GM12878 (cell line): ENCODE results near the gene KIAA0408. TPM values are rescaled to one million over a fixed set of nuclear protein-coding genes. Genes with fewer than 3 reads are reported as not detected.

Experiments used
- ATAC-seq: fragments of 200-7000 bp; cut with Tn5 transposase; 3 replicates; pipeline ENCODE4 v1.9.1; 2020; ENCODE audit warnings: mild to moderate bottlenecking, moderate library complexity
- BruUV-seq: library from RNA; stranded (reverse); fragments of 400-500 nt; replicated peaks from 2 replicates; lab custom pipeline; 2021; lab: Mats Ljungman, UMichigan
- CTCF ChIA-PET: fragments of 300-600 bp; sonication (Branson Sonifier 250); formaldehyde crosslinking; extraction: SDS; loops from one replicate; lab custom pipeline; 2021; ENCODE audit warnings: inconsistent platforms; lab: Yijun Ruan, JAX
- POLR2A ChIA-PET: fragments of 350-600 bp; formaldehyde crosslinking; extraction: SDS; loops from one replicate; lab custom pipeline; 2021; ENCODE audit warnings: inconsistent platforms; lab: Charles Lee
- RAD21 ChIA-PET: fragments of 300-600 bp; sonication (Branson Sonifier 250); formaldehyde crosslinking; loops from one replicate; lab custom pipeline; 2023; ENCODE audit warnings: antibody characterized with exemption; ENCODE audit not compliant: unreplicated experiment; lab: Charles Lee
- SMC1A ChIA-PET: fragments of 300-600 bp; sonication (Branson Sonifier 250); formaldehyde crosslinking; loops from one replicate; lab custom pipeline; 2023; ENCODE audit not compliant: unreplicated experiment, uncharacterized antibody; lab: Charles Lee
- DNase-seq: peaks from one replicate; pipeline ENCODE4 v3.0.0-alpha.2; 2011; ENCODE audit warnings: low read depth, low spot score
- FAIRE-seq: peaks from 3 replicates; lab custom pipeline; 2011; peaks lifted over from hg19 to GRCh38; lab: Jason Lieb, UNC
- H2AFZ ChIP-seq: 2 replicates; pipeline ENCODE4 v1.6.0; 2011; ENCODE audit warnings: low read depth, low read length, control low read depth; ENCODE audit not compliant: control insufficient read depth
- H3K27ac ChIP-seq: 2 replicates; pipeline ENCODE4 v1.5.1; 2011; ENCODE audit warnings: control low read depth; ENCODE audit not compliant: control insufficient read depth, insufficient read depth
- H3K27me3 ChIP-seq, 2 experiments: replicated peaks in 1 of 2; 2 replicates each; pipeline versions ENCODE4 v1.6.0 to v1.6.1; 2011; ENCODE audit warnings: low read length in 1 of 2; ENCODE audit not compliant: control insufficient read depth in 2 of 2, insufficient read depth in 2 of 2
- H3K36me3 ChIP-seq, 2 experiments: 2 replicates each; pipeline ENCODE4 v1.5.1; 2011; ENCODE audit warnings: low read length in 1 of 2; ENCODE audit not compliant: control insufficient read depth in 2 of 2, insufficient read depth in 2 of 2
- H3K4me1 ChIP-seq: 2 replicates; pipeline ENCODE4 v1.6.1; 2011; ENCODE audit warnings: mild to moderate bottlenecking, low read length, moderate library complexity, mixed read lengths; ENCODE audit not compliant: control insufficient read depth, insufficient read depth
- H3K4me2 ChIP-seq: 2 replicates; pipeline ENCODE4 v1.6.0; 2011; ENCODE audit warnings: control low read depth; ENCODE audit not compliant: control insufficient read depth, insufficient read depth
- H3K4me3 ChIP-seq: fragments of 200-600 bp; sonication (generic); 2 replicates; pipeline ENCODE4 v1.5.1; 2016
- H3K79me2 ChIP-seq: 2 replicates; pipeline ENCODE4 v1.6.0; 2011; ENCODE audit warnings: low read length; ENCODE audit not compliant: control insufficient read depth, insufficient read depth
- H3K9ac ChIP-seq: 2 replicates; pipeline ENCODE4 v1.8.0; 2011; ENCODE audit warnings: low read length, control low read depth, mixed read lengths; ENCODE audit not compliant: control insufficient read depth, insufficient read depth
- H3K9me3 ChIP-seq: replicated peaks from 3 replicates; pipeline ENCODE4 v1.5.1; 2011; ENCODE audit warnings: mild to moderate bottlenecking, low read length; ENCODE audit not compliant: control insufficient read depth, insufficient read depth
- H4K20me1 ChIP-seq: 2 replicates; pipeline ENCODE4 v1.6.0; 2011; ENCODE audit not compliant: control insufficient read depth, insufficient read depth
- FOS ChIP-seq: IDR thresholded peaks from 3 replicates; pipeline ENCODE4 v1.6.1; 2011; ENCODE audit warnings: borderline replicate concordance; ENCODE audit not compliant: insufficient read length; ENCODE audit errors: extremely low read depth
- MEF2A ChIP-seq: IDR thresholded peaks from 2 replicates; pipeline ENCODE4 v1.6.1; 2011; ENCODE audit warnings: low read depth, mild to moderate bottlenecking, low read length, moderate library complexity; ENCODE audit not compliant: insufficient read depth
- WGBS: methylation state at CpG from one replicate; pipeline ENCODE4 v1.1.6; 2016; ENCODE audit warnings: low lambda C conversion rate; ENCODE audit not compliant: insufficient replicate concordance, insufficient coverage; ENCODE audit errors: missing lambda C conversion rate; 5-methylcytosine and 5-hydroxymethylcytosine counted together
- in situ Hi-C: fragments of 300-500 bp; cut with MboI; formaldehyde crosslinking; loops from 9 replicates; pipeline ENCODE4 v1.14.3; 2018; ENCODE audit warnings: mixed read lengths
- intact Hi-C: fragments of 100-400 bp; cut with micrococcal nuclease; formaldehyde crosslinking; loops from one replicate; pipeline ENCODE4 v1.14.2; 2022; ENCODE audit not compliant: unreplicated experiment
- polyA plus RNA-seq, 11 experiments: library from polyadenylated mRNA; depleted of rRNA in 4 of 11; unstranded in 6 of 11; stranded (reverse) in 5 of 11; fragments of >200 nt; fragmentation: Nextera tagmentation in 4 of 11; fragmentation: Illumina TruSeq in 1 of 11; extraction: Ambion mirVana in 4 of 11; extraction: Trizol in 1 of 11; gene quantifications; 1 replicate in 1 of 11; 2 replicates in 10 of 11; pipeline versions ENCODE4 v1.2.1 to v1.2.3, GENCODE V29; 2011 to 2016; ENCODE audit warnings: inconsistent platforms in 2 of 11, missing spikeins in 2 of 11, low read depth in 1 of 11
- total RNA-seq, 4 experiments: library from RNA; depleted of rRNA in 3 of 4; stranded (reverse); fragments of >200 nt in 3 of 4; fragmentation: Illumina TruSeq in 1 of 4; extraction: Trizol in 1 of 4; gene quantifications; 2 replicates each; pipeline versions ENCODE4 v1.2.1 to v1.2.3, GENCODE V29; 2013 to 2021

Gene KIAA0408
- total and polyA plus RNA-seq, 10 of the 15 experiments (the other 5 are each of a cell fraction or from before 2014, with no cell fraction given) = 0.03 to 0.30 (median 0.06) TPM; not detected in 4

DNA sequence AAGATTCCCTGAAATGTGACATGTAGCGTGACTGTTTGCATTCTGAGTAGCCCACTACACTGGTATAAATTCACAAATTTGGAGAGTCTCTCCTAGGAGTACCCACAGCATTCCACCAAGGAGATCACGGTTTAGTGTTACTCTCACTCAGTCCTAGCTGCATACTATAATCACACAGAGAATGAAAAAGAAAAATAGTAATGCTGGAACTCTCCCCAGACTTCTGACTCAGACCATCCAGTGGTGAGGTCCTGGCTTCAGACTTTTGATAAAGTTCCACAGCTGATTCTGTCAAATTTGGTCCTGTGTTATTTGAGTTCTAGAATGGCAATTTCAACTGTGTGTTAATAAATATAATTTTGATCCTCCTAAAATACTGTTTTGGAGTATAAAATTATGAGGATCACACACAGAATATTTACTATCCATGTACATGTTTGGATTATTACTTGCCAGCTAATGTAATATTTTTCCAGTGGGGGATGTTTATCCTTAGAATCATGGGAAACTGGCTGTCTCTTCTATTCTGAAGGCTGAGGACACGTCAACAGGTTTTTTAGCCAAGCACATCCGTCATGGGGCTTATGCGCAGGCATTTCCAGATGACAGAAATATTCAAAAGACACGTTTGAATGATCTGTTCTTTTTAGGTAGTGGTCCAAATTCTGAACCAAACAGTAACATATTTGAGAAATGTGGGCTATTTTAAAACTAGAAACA lies 5.1 kb upstream of the KIAA0408 start:
- no TSS peak for BruUV-seq
- TF ChIP-seq MEF2A = no peak
- TF ChIP-seq, all 136 proteins: peak for 0
- Histone ChIP-seq H3K27me3 (no peaks in the 10 kb centered on the region), H3K4me2 (no peak overlapping the region), H3K36me3 (no peaks in the 10 kb centered on the region), H3K4me1 (no peaks in the 10 kb centered on the region), H3K9me3 (no peaks in the 10 kb centered on the region), H3K79me2 (no peaks in the 10 kb centered on the region), H3K27ac (no peak overlapping the region), H3K4me3 (no peak overlapping the region), H3K9ac (no peak overlapping the region), H4K20me1 (no peaks in the 10 kb centered on the region), H2AFZ (no peak overlapping the region)
- no peak for ATAC-seq
- DNase-seq = no peak
- intact Hi-C loops (no loop called here), in situ Hi-C loops (loop anchor here (5.0 kb wide), 1 partner anchor 73 kb away; no protein-coding TSS in a partner anchor)
- ChIA-PET SMC1A (interaction anchor here (1.1 to 2.2 kb wide), 4 partner anchors 68 to 82 kb away, joined by 3 to 18 read pairs (median 4); no protein-coding TSS in a partner anchor), RAD21 (interaction anchor here (2.0 to 4.6 kb wide), 2 partner anchors 75 to 82 kb away, joined by 6 to 56 read pairs; no protein-coding TSS in a partner anchor), CTCF (interaction anchor here (0.9 to 6.0 kb wide), 15 partner anchors 11 to 277 kb away, joined by 3 to 83 read pairs (median 7); no protein-coding TSS in a partner anchor), POLR2A (interaction anchor here (0.6 kb wide), 2 partner anchors 122 to 139 kb away, joined by 3 to 4 read pairs; no protein-coding TSS in a partner anchor)
- WGBS = 29% methylated on average over 6 of the region's 6 CpGs
- no peak for FAIRE-seq

GRCh38 chr6:127463056-127463455 lies 3.9 kb upstream of the KIAA0408 start:
- DNase-seq = no peak
- Histone ChIP-seq H3K27ac (no peak overlapping the region), H4K20me1 (no peaks in the 10 kb centered on the region), H3K4me1 (no peaks in the 10 kb centered on the region), H3K36me3 (no peaks in the 10 kb centered on the region), H3K9me3 (no peaks in the 10 kb centered on the region), H3K9ac (no peak overlapping the region), H3K4me3 (no peak overlapping the region), H2AFZ (no peak overlapping the region), H3K27me3 (no peaks in the 10 kb centered on the region), H3K79me2 (no peaks in the 10 kb centered on the region), H3K4me2 (no peak overlapping the region)
- ChIA-PET POLR2A (no interaction called here), CTCF (interaction anchor here (0.6 to 6.0 kb wide), 12 partner anchors 8 to 276 kb away, joined by 3 to 83 read pairs (median 6); no protein-coding TSS in a partner anchor), RAD21 (interaction anchor here (1.1 to 2.0 kb wide), 3 partner anchors 53 to 83 kb away, joined by 3 to 6 read pairs (median 4); no protein-coding TSS in a partner anchor), SMC1A (interaction anchor here (0.9 to 2.2 kb wide), 2 partner anchors 44 to 75 kb away, joined by 3 to 18 read pairs; no protein-coding TSS in a partner anchor)
- 53% methylated on average over 5 of the region's 5 CpGs for WGBS
- no TSS peak for BruUV-seq
- in situ Hi-C loops = loop anchor here (5.0 kb wide), 1 partner anchor 74 kb away; no protein-coding TSS in a partner anchor
- TF ChIP-seq FOS = no peak
- no peak for FAIRE-seq
- intact Hi-C loops = loop anchor here (2.0 kb wide), 1 partner anchor 160 kb away; no protein-coding TSS in a partner anchor
- no peak for ATAC-seq
